ENCODE data around the gene SYPL1.

SYPL1 gene

DNA sequence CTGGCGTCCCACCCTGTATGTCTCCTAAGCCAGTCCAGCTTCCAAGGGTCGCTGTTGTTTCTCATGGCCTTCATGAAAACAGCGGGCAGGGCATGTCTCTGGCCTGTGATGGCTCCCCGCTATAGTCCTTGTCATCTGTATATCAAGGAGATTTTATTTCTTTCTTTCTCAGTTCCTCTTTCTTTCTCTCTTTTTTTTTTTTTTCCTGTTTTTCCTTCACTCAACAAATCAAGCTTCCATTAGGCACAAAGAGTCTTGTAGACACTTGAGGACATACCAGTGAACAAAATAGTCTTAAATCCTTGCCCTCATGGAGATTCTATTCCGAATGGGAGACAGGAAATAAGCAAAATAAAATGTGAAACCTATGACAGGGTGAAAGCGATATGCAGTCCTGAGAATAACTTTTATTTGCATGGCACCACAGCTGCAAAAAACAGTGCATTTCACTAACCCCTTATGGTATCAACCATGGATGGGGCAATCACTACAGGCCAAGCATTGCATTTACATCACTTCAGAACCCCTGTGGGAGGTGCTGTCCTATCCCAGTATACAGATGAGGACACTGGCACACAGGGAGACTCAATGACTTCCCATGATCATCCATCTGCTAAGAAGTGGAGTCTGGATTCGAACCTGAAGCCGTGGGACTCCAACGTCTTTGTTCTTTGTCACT lies 50.7 kb downstream of the SYPL1 start:
- TF ChIP-seq REST (IDR thresholded peaks at IDR 0.05; ENCODE audit: insufficient read depth in 1 of 2, low read depth in 2 of 2, low read length in 2 of 2) (no peak), POLR2AphosphoS5 (IDR thresholded peaks at IDR 0.05; ENCODE audit: low read depth, low read length) (no peak), TAF1 (IDR thresholded peaks at IDR 0.05; ENCODE audit: borderline replicate concordance, insufficient read depth, low read length) (no peak), FOXP2 (optimal IDR thresholded peaks at IDR 0.05; ENCODE audit: borderline replicate concordance, extremely low read depth, extremely low read length, insufficient read depth) (no peak), SIN3A (IDR thresholded peaks at IDR 0.05; ENCODE audit: borderline replicate concordance, insufficient read depth, low read length) (no peak)

DNA sequence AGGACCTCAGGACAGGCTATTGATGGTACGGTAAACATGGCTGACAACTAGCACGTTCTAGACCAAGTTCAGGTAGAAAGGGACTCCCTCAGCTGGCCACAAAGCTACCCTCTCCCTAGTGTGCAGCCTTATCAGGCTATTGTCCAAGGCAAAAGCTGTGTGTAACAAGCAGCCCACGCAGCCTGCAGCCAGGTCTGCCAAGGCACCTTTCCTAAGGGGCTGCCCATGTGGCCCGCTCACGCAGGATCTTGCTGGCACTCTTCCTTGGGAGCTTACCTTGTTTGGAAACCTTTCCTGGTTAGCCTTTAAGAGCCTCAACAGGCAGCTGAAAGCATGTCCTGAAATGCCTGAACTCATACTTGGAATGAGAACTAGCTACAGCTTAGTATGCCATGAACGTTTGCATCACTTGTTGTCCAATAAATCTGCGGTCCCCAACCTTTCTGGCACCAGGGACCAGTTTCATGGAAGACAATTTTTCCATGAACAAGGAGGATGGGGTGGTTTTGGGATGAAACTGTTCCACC lies 51.7 kb downstream of the SYPL1 start:
- TF ChIP-seq TAF1 (IDR thresholded peaks at IDR 0.05; ENCODE audit: borderline replicate concordance, insufficient read depth, low read length), result no peak
- TF ChIP-seq SIN3A (IDR thresholded peaks at IDR 0.05; ENCODE audit: borderline replicate concordance, insufficient read depth, low read length), result no peak
- no peak for TF ChIP-seq FOXP2 (optimal IDR thresholded peaks at IDR 0.05; ENCODE audit: borderline replicate concordance, extremely low read depth, extremely low read length, insufficient read depth)
- no peak for TF ChIP-seq POLR2AphosphoS5 (IDR thresholded peaks at IDR 0.05; ENCODE audit: low read depth, low read length)

DNA sequence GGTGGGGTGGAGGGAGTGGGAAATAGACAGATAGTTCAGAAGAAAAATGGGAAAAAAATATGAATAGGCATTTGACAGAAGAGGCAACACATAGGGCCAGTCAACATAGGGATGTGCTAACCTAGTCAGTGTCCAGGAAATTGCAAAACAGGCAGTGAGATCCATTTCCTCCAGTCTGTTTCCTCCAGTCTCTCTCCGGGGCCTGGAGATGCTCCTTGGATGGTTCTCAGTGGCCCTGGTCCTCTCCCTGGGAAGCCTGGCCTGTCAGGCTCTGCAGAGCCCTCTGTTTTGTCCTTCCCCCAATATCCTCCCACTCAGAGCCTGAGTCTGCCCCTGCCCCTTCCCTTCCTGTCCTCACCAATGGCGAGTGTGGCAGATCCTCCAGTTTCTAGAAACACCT lies 52.6 kb downstream of the SYPL1 start:
- TF ChIP-seq REST (IDR thresholded peaks at IDR 0.05; ENCODE audit: insufficient read depth in 1 of 2, low read depth in 2 of 2, low read length in 2 of 2) (no peak), SIN3A (IDR thresholded peaks at IDR 0.05; ENCODE audit: borderline replicate concordance, insufficient read depth, low read length) (no peak), POLR2AphosphoS5 (IDR thresholded peaks at IDR 0.05; ENCODE audit: low read depth, low read length) (no peak), TAF1 (IDR thresholded peaks at IDR 0.05; ENCODE audit: borderline replicate concordance, insufficient read depth, low read length) (no peak), FOXP2 (optimal IDR thresholded peaks at IDR 0.05; ENCODE audit: borderline replicate concordance, extremely low read depth, extremely low read length, insufficient read depth) (no peak)

- no peak for TF ChIP-seq POLR2AphosphoS5 (IDR thresholded peaks at IDR 0.05; ENCODE audit: low read depth, low read length)
- no peak for TF ChIP-seq SIN3A (IDR thresholded peaks at IDR 0.05; ENCODE audit: borderline replicate concordance, insufficient read depth, low read length)
- TF ChIP-seq REST (IDR thresholded peaks at IDR 0.05; ENCODE audit: insufficient read depth in 1 of 2, low read depth in 2 of 2, low read length in 2 of 2), result no peak
- no peak for TF ChIP-seq TAF1 (IDR thresholded peaks at IDR 0.05; ENCODE audit: borderline replicate concordance, insufficient read depth, low read length)
- TF ChIP-seq FOXP2 (optimal IDR thresholded peaks at IDR 0.05; ENCODE audit: borderline replicate concordance, extremely low read depth, extremely low read length, insufficient read depth), result no peak
Measured at GRCh38 chr7:106058928-106059324, 53.2 kb downstream of the SYPL1 start.

DNA sequence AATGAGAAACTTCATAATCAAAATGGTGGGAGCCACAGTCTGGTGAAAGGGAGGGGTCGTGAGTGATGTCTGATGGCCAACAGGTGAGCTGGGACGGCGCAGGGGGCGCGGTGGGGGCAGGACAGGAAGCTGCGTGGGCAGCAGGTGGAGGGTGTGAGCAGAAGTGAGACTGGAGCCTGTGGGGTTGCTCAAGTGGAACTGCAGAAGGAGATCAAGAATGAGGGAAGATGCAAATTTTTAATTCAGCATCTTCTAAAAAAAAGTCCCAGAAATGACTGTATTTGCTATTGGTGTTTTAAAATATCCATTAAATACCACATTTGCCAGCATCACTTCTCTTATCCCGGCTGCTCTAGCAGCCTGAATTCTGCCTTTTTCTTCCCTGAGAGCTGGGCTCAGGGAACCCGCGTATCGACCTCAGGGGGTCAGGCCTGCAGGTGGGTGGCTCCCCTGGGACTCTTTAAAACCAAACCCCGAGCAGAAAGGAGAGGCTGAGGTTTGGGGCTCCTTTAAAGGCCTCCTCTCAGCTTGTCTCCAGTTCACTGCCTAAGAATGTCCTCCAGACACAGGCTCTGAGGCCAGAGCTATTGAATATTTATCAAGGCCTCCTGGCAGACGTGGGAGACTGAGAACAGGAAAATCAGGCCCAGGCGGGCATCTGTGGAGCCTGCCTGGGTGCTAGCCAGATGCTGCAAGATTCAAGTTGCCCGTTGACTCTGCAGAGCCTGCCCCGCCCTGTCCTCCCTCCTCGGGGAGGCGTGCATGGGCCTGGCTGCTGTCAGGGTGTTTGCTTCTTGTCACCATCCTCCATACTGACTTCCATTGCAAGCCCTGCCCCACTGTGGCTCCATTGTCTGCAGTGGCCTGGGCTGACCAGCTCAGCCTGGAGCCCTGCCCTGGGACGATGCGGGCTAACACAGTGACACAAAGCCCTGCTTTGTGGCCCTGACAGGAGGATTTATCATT lies 53.9 kb downstream of the SYPL1 start:
- TF ChIP-seq FOXP2 (optimal IDR thresholded peaks at IDR 0.05; ENCODE audit: borderline replicate concordance, extremely low read depth, extremely low read length, insufficient read depth) (no peak), TAF1 (IDR thresholded peaks at IDR 0.05; ENCODE audit: borderline replicate concordance, insufficient read depth, low read length) (no peak), POLR2AphosphoS5 (IDR thresholded peaks at IDR 0.05; ENCODE audit: low read depth, low read length) (no peak), SIN3A (IDR thresholded peaks at IDR 0.05; ENCODE audit: borderline replicate concordance, insufficient read depth, low read length) (no peak), REST (IDR thresholded peaks at IDR 0.05; ENCODE audit: insufficient read depth in 1 of 2, low read depth in 2 of 2, low read length in 2 of 2) (no peak)

All from PFSK-1 (cell line).